Astrocyte (in vitro differentiated cells and primary cell): ENCODE measurements around the gene ADGRA1. TPM values are rescaled to one million over a fixed set of nuclear protein-coding genes. Genes with fewer than 3 reads are reported as not detected.

Experiments
- DNase-seq: peaks from one replicate; pipeline ENCODE4 v3.0.0-alpha.2; 2010; ENCODE audit warnings: low read depth
- FAIRE-seq: peaks from 2 replicates; lab custom pipeline; 2011; peaks lifted over from hg19 to GRCh38; lab: Jason Lieb, UNC
- H2AFZ ChIP-seq: 2 replicates; pipeline ENCODE4 v1.6.0; 2012; ENCODE audit warnings: low read depth, low read length, inconsistent platforms
- H3K27ac ChIP-seq: 2 replicates; pipeline ENCODE4 v1.5.1; 2011; ENCODE audit warnings: low read depth, low read length, inconsistent platforms
- H3K27me3 ChIP-seq: 2 replicates; pipeline ENCODE4 v1.6.0; 2011; ENCODE audit warnings: low read length, inconsistent platforms; ENCODE audit not compliant: insufficient read depth
- H3K36me3 ChIP-seq: 2 replicates; pipeline ENCODE4 v1.5.1; 2011; ENCODE audit warnings: low read length, inconsistent platforms; ENCODE audit not compliant: insufficient read depth
- H3K4me1 ChIP-seq: 2 replicates; pipeline ENCODE4 v1.5.1; 2011; ENCODE audit warnings: low read length, inconsistent platforms; ENCODE audit not compliant: insufficient read depth
- H3K4me2 ChIP-seq: 2 replicates; pipeline ENCODE4 v1.6.0; 2012; ENCODE audit warnings: low read length, inconsistent platforms
- H3K4me3 ChIP-seq: 2 replicates; pipeline ENCODE4 v1.5.1; 2011; ENCODE audit warnings: low read depth, mild to moderate bottlenecking, low read length, inconsistent platforms; ENCODE audit not compliant: insufficient read depth
- H3K79me2 ChIP-seq: 2 replicates; pipeline ENCODE4 v1.6.0; 2012; ENCODE audit warnings: mild to moderate bottlenecking, low read length, inconsistent platforms; ENCODE audit not compliant: insufficient read depth
- H3K9ac ChIP-seq: 2 replicates; pipeline ENCODE4 v1.6.0; 2012; ENCODE audit warnings: mild to moderate bottlenecking, low read length, inconsistent platforms
- H3K9me3 ChIP-seq: 2 replicates; pipeline ENCODE4 v1.5.1; 2012; ENCODE audit warnings: low read depth, mild to moderate bottlenecking, low read length, inconsistent platforms; ENCODE audit not compliant: insufficient read depth
- H4K20me1 ChIP-seq: 2 replicates; pipeline ENCODE4 v1.6.0; 2012; ENCODE audit warnings: low read length, inconsistent platforms; ENCODE audit not compliant: insufficient read depth
- H3K27ac Mint-ChIP-seq: one replicate; pipeline ENCODE4 v1.8.0; 2021; ENCODE audit warnings: mild to moderate bottlenecking, mixed read lengths; ENCODE audit not compliant: unreplicated experiment
- H3K27me3 Mint-ChIP-seq: one replicate; pipeline ENCODE4 v1.8.0; 2021; ENCODE audit warnings: low read depth, mixed read lengths; ENCODE audit not compliant: unreplicated experiment
- H3K36me3 Mint-ChIP-seq: one replicate; pipeline ENCODE4 v1.8.0; 2021; ENCODE audit warnings: low read depth, mixed read lengths; ENCODE audit not compliant: unreplicated experiment
- H3K4me1 Mint-ChIP-seq: one replicate; pipeline ENCODE4 v1.8.0; 2021; ENCODE audit warnings: low read depth, mixed read lengths; ENCODE audit not compliant: unreplicated experiment
- H3K4me3 Mint-ChIP-seq: one replicate; pipeline ENCODE4 v1.8.0; 2021; ENCODE audit warnings: mild to moderate bottlenecking, moderate library complexity, mixed read lengths; ENCODE audit not compliant: unreplicated experiment
- H3K9me3 Mint-ChIP-seq: one replicate; pipeline ENCODE4 v1.8.0; 2021; ENCODE audit warnings: mild to moderate bottlenecking, mixed read lengths; ENCODE audit not compliant: unreplicated experiment
- EZH2 ChIP-seq: IDR thresholded peaks from 2 replicates; pipeline ENCODE4 v1.6.1; 2012; ENCODE audit warnings: mild to moderate bottlenecking, low read length, inconsistent platforms; ENCODE audit not compliant: insufficient read depth
- total RNA-seq: library from RNA; stranded (reverse); gene quantifications from 2 replicates; pipeline ENCODE4 v1.2.1, GENCODE V29; 2021
- TF ChIP-seq, protein P1 (sequence below): IDR thresholded peaks from 2 replicates; pipeline ENCODE4 v1.5.1; 2011; ENCODE audit warnings: low read depth, mild to moderate bottlenecking, inconsistent platforms, low read length, moderate library complexity; ENCODE audit not compliant: insufficient read depth

Gene ADGRA1
- total RNA-seq, 1 donor from 2014 or later, result not detected

DNA sequence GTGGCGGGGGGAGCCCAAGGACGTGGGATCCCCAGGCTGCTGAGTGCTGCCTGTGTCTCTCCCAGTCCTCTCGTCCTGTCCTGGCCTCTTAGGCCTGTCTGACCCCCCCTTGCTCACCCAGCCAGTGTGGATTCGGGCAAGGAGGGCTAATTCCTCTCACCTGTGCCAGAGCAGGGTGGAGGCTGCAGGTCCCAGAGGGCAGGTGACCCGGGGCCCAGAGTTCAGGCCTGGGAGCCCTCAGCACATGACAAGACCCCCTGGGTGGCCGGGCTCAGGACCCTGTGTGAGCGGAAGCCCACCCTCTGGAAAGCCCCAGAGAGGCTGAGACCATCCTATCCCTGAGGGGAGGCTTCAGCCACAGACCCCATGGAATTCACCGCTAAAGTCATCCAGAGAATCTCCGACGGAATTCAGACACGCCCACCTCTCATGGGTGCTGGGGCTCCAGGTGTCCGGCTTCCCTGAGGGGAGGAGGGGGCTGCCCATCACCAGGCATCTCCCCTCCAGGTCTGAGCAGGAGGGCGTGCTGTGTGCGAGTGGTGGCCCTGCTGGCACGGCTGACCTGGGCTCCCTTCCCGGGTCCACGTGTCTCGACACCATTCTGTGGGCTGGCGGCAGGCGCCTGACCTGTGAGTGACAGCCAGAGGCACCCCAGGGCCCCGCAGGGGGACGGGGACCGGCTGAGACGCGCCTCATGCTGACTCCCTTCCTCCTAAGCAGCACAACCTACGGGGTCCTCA lies 77.3 kb downstream of the ADGRA1 start:
- FAIRE-seq (no peak), DNase-seq (no peak)
- Mint-ChIP-seq H3K4me1 (no peaks in the 10 kb centered on the region), H3K9me3 (no peaks in the 10 kb centered on the region), H3K27me3 (peaks cover 25% of the 10 kb centered on the region), H3K36me3 (peaks cover 4% of the 10 kb centered on the region), H3K4me3 (no peak overlapping the region), H3K27ac (no peak overlapping the region)
- no peak overlapping the region for H2AFZ ChIP-seq
- H3K4me3 ChIP-seq, result no peak overlapping the region
- peaks cover 15% of the 10 kb centered on the region for H3K27me3 ChIP-seq
- H3K4me2 ChIP-seq, result no peak overlapping the region
- H3K79me2 ChIP-seq, result no peaks in the 10 kb centered on the region
- no peaks in the 10 kb centered on the region for H3K9me3 ChIP-seq
- H3K27ac ChIP-seq, result no peak overlapping the region
- no peaks in the 10 kb centered on the region for H3K36me3 ChIP-seq
- H3K9ac ChIP-seq, result no peak overlapping the region
- no peak for TF ChIP-seq EZH2
- TF ChIP-seq, protein P1, sequence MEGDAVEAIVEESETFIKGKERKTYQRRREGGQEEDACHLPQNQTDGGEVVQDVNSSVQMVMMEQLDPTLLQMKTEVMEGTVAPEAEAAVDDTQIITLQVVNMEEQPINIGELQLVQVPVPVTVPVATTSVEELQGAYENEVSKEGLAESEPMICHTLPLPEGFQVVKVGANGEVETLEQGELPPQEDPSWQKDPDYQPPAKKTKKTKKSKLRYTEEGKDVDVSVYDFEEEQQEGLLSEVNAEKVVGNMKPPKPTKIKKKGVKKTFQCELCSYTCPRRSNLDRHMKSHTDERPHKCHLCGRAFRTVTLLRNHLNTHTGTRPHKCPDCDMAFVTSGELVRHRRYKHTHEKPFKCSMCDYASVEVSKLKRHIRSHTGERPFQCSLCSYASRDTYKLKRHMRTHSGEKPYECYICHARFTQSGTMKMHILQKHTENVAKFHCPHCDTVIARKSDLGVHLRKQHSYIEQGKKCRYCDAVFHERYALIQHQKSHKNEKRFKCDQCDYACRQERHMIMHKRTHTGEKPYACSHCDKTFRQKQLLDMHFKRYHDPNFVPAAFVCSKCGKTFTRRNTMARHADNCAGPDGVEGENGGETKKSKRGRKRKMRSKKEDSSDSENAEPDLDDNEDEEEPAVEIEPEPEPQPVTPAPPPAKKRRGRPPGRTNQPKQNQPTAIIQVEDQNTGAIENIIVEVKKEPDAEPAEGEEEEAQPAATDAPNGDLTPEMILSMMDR, result no peak
- H3K4me1 ChIP-seq, result no peaks in the 10 kb centered on the region
- H4K20me1 ChIP-seq, result no peaks in the 10 kb centered on the region

DNA sequence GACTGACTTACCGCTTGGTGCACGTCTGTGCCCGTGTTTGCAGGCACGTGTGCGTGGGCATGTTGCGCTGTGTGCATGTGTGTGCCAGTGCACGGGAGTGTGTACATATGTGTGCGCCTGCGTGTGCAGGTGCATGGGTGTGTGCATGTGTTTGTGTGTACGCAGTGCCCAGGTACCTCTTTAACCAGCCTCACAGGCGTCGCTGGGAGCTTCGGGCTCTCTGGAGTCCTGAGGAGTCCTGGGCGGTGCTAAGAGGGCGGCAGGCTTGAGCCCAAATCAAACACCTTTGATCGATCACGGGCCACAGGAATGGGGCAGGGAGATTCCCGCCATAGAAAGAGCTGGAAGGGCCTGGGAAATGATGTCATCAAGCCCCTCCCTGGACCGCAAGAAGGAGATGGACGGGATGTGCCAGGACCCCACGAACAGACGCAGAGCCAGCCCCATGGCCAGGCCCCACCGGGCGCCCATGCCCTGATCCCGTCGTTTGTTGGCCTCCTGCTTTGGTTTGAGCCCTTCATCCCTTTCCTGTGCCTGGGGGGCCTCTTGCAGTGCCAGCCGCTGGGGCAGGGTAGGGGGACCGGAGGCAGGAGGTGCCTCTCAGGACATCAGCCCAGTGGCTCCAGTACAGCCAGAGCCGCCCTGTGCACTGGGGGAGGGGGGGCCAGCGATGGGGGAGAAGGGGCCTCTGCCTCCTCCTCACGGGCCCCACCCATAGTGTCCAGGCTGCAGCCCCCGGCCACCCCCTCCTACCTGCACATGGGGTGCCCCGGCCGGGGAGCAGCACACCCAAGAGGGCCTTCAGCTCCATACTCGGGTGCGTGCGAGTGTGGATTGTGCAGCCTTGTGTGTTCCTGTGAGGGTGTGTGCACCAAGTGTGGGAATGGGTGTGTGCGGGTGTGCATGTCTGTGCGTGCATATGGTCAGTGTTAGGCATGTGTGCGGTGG lies 78.1 kb downstream of the ADGRA1 start:
- H3K27me3 ChIP-seq, result peaks cover 14% of the 10 kb centered on the region
- FAIRE-seq, result no peak
- no peaks in the 10 kb centered on the region for H3K79me2 ChIP-seq
- no peak overlapping the region for H3K27ac Mint-ChIP-seq
- H3K36me3 Mint-ChIP-seq, result peaks cover 6% of the 10 kb centered on the region
- DNase-seq, result no peak
- H3K4me3 ChIP-seq, result no peak overlapping the region
- no peaks in the 10 kb centered on the region for H3K4me1 ChIP-seq
- H3K9me3 Mint-ChIP-seq, result no peaks in the 10 kb centered on the region
- no peak overlapping the region for H3K4me2 ChIP-seq
- no peak overlapping the region for H3K27ac ChIP-seq
- TF ChIP-seq, protein P1, result no peak
- no peak for TF ChIP-seq EZH2
- peaks cover 25% of the 10 kb centered on the region for H3K27me3 Mint-ChIP-seq
- H3K9me3 ChIP-seq, result no peaks in the 10 kb centered on the region
- H3K4me3 Mint-ChIP-seq, result no peak overlapping the region
- H3K36me3 ChIP-seq, result no peaks in the 10 kb centered on the region
- no peaks in the 10 kb centered on the region for H3K4me1 Mint-ChIP-seq
- no peaks in the 10 kb centered on the region for H4K20me1 ChIP-seq
- no peak overlapping the region for H3K9ac ChIP-seq
- H2AFZ ChIP-seq, result no peak overlapping the region
